Measurements from ENCODE around the gene SOBP. TPM values are rescaled to one million over a fixed set of nuclear protein-coding genes. Genes with fewer than 3 reads are reported as not detected.

Gene SOBP
- total RNA-seq, 4 donors from 2014 or later = 2.6 to 21.2 (median 8.7) TPM

DNA sequence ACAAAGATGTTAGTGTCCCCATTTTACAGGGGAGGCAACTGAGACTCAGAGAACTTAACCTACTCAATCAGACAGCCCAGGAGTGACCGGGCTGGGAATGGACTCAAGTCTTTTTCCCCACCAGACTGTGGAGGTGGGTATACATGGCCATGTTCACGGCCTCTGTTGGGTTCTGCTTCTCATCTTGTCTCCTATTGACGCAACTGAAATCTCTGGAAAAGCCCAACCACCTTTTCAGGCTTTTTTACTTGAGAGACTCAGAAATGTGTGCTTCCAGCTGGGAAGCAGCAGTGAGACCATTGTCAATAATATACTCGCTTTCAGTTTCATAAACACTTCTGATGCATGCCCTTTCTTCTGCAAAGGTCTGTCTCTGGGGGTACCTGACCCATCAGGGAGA lies 70.7 kb downstream of the SOBP start:
- DNase-seq = peak; percentile 35 to 42
- intact Hi-C loops (cut with DNase I; ENCODE audit: low total_unique reads) = no loop called here

GRCh38 chr6:107561306-107561705 lies 71.4 kb downstream of the SOBP start:
- no peaks in the 10 kb centered on the region for H3K4me1 ChIP-seq
- TF ChIP-seq POLR2A (IDR thresholded peaks at IDR 0.05) (no peak), CTCF (IDR thresholded peaks at IDR 0.05) (no peak)
- no peak overlapping the region for H3K4me3 ChIP-seq
- peak overlapping the region; percentile 79 to 82 for H3K27ac ChIP-seq
- intact Hi-C loops (cut with DNase I; ENCODE audit: low total_unique reads) = no loop called here
- peak; percentile 62 to 65 for DNase-seq
- H3K27me3 ChIP-seq = no peaks in the 10 kb centered on the region
- H3K9me3 ChIP-seq = no peaks in the 10 kb centered on the region
- H3K36me3 ChIP-seq = no peaks in the 10 kb centered on the region

More for the DNA sequence above, 70.7 kb downstream of the SOBP start:
- no peaks in the 10 kb centered on the region for H3K27me3 ChIP-seq
- no peaks in the 10 kb centered on the region for H3K9me3 ChIP-seq
- TF ChIP-seq POLR2A (IDR thresholded peaks at IDR 0.05) (no peak), CTCF (IDR thresholded peaks at IDR 0.05) (no peak)
- no peak overlapping the region for H3K4me3 ChIP-seq
- peak overlapping the region; percentile 79 to 82 for H3K27ac ChIP-seq
- no peaks in the 10 kb centered on the region for H3K4me1 ChIP-seq
- no peaks in the 10 kb centered on the region for H3K36me3 ChIP-seq

DNA sequence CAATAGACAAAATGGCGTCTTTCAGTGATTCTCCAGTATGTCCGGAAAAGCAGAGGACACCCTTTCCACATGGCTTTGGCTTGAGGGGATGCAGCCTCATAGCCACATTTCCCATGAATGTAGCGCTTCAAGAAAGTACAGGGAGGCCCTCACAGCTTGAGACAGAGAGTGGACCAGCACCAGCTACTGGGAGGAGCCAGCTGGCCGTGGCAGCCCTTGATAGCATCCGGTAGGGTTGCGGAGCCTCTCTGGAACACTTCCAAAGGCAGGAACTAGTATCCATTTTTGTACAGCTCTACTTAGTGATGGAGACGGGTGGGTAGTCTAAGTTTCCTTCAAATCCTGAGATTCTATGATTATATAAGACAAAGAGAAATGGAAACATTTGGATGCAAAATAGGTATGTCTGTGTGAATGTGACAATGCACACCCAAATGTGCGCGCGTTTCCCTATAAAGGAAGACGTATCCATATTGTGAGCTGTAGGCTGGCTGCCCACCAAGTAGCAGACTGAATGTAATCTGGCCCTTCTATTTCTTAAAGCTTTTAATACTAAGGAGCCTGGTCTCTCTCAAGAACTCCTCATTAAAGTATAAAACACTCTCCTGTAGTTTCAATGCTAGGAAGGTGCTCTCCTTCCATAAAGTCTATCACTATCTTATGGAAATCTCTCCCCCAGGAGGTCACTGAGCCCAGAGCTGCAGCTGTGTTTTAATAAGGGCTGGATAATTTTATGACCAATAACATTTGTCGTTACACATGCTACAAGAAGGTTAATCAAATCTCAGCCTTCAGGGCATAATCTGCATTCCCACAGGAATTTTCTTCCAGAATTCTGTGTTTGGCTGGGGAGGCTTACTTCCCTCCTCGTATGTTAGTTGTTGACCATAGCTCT lies 74.0 kb downstream of the SOBP start:
- peak in 1 of 2 donors; percentile 31 for DNase-seq
- Histone ChIP-seq H3K9me3 (no peaks in the 10 kb centered on the region), H3K27ac (peak overlapping the region; percentile 24 to 54), H3K4me3 (no peak overlapping the region), H3K4me1 (no peaks in the 10 kb centered on the region), H3K36me3 (no peaks in the 10 kb centered on the region), H3K27me3 (no peaks in the 10 kb centered on the region)
- intact Hi-C loops (cut with DNase I; ENCODE audit: low total_unique reads) = no loop called here
- TF ChIP-seq CTCF (IDR thresholded peaks at IDR 0.05) = no peak
- no peak for TF ChIP-seq POLR2A (IDR thresholded peaks at IDR 0.05)

DNA sequence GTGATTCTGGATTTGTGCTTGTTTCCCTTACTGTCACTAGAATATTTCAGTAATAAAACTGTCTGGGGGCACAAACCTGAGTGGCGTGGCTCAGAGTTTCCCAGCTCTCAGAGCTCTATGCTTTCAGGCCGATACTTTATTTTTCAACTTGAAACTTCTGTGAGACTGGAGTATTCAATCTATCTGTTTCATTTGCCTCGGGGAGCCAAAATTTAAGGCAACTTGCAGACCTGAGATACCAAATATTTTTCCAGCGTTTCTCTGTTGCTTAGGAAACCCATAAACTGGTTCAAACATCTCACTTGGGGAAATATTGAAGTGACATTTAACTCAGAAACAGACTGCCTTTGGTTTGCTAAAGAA lies 74.7 kb downstream of the SOBP start:
- Histone ChIP-seq H3K27ac (peak overlapping the region; percentile 3 to 54), H3K4me1 (no peaks in the 10 kb centered on the region), H3K9me3 (no peaks in the 10 kb centered on the region), H3K27me3 (no peaks in the 10 kb centered on the region), H3K36me3 (no peaks in the 10 kb centered on the region), H3K4me3 (no peak overlapping the region)
- no peak for DNase-seq
- intact Hi-C loops (cut with DNase I; ENCODE audit: low total_unique reads) = no loop called here
- no peak for TF ChIP-seq CTCF (IDR thresholded peaks at IDR 0.05)
- no peak for TF ChIP-seq POLR2A (IDR thresholded peaks at IDR 0.05)

- TF ChIP-seq POLR2A (IDR thresholded peaks at IDR 0.05) = no peak
- no peak for TF ChIP-seq CTCF (IDR thresholded peaks at IDR 0.05)
- Histone ChIP-seq H3K4me3 (no peak overlapping the region), H3K9me3 (no peaks in the 10 kb centered on the region), H3K36me3 (no peaks in the 10 kb centered on the region), H3K4me1 (no peaks in the 10 kb centered on the region), H3K27me3 (no peaks in the 10 kb centered on the region), H3K27ac (peak overlapping the region; percentile 3 to 54)
- DNase-seq = no peak
- intact Hi-C loops (cut with DNase I; ENCODE audit: low total_unique reads) = no loop called here
Measured at GRCh38 chr6:107565165-107565723, 75.3 kb downstream of the SOBP start.
